Bone marrow (tissue), 2 donors: ENCODE measurements around the gene CRIM1.

Source experiments
- DNase-seq, 2 donors: peaks; one replicate each; lab custom pipeline; 2025; lab: John Stamatoyannopoulos, UW

The CRIM1 gene

DNA sequence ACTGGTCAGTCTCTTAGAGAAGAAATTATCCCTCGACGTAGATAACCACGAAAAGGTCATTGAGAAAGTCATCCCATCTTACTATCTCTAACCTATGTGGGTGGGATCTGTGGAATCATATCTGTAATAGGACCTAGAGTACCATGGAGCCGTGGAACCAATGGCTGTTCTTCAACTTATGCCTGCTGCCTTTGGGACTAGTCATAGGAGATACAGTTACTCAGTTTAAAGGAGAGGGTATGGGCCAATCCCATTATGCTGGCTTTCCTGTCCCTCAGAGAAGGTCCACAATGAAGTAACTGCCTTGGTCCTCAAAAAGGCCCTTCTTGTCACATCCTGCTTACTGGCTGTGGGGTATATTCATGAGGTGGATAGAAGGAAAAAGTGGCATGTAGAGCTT is 164.9 kb downstream of the CRIM1 start:
- DNase-seq: no peak

DNA sequence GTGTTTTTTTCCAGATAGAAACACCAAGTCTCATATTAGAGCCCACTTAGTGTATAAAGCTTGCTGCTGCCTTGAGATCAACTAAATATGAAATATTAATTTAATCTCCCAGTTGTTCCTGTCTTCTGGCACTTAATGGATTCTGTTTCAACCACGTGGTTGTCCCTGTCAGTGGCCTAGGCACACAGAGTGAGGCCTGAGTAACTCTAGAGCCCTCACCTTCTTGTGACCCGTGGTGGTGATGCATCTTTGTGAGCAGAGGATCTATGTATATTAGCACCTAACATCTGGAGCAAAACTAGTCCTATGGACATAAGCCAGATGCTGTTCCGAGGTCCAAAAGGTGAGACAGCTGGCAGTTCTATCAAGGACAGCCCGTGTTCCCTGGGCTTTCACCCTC is 167.6 kb downstream of the CRIM1 start:
- no peak for DNase-seq

DNA sequence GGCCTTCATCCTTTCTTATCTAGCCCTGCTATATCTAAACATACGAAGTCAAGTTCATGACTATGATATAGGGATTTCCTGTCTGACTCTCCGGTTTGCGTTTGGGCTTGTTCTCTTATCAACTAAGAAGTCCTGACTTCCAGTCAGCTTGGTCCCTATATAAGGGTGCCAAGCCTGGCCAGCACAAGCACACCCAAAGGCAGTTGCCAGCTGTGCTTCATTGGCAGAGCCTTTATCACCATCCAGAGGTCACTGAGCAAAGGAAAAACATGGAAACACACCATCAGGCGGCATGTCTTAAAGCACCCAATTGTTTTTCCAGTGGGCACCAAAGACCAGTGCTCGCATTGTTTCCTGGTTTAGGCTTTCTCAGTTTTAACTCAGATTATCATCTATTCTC is 169.7 kb downstream of the CRIM1 start:
- DNase-seq: no peak

DNA sequence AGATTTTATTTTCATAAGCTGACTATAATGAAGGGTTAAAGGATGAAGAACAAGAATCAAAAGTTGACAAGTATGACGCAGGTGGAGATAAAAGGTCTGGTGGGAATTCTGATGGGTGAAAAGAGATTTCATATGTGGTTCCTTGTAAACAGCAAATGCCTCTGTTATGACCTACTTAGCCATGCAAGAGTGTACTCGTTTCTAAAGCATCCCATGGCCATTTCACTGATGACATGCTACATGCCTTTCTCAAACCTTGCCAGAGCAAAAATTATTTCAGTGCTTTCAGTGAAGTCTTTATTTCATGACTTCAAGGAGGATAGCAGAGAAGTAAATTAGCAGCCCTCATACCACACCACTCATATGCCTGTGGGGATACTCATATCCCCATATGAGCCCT is 170.6 kb downstream of the CRIM1 start:
- DNase-seq: no peak

DNA sequence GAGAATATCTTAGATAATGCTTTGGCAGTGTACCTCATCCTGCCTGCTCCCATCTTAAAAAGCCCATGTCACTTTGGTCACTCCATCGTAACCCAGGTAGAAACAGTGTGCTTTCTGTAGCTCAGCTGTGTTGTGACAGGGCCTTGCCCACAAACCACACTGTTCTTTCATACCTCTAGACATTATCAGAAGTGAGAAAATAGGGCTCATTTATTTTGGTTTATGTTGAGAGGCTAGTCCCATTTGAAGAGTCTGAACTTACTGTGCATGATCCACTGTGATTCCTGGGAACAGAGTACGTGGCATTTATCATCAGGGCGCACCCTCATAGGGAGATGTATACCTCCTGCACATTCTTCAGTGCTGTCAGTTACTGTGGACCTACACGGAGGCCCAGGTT is 172.7 kb downstream of the CRIM1 start:
- no peak for DNase-seq

DNA sequence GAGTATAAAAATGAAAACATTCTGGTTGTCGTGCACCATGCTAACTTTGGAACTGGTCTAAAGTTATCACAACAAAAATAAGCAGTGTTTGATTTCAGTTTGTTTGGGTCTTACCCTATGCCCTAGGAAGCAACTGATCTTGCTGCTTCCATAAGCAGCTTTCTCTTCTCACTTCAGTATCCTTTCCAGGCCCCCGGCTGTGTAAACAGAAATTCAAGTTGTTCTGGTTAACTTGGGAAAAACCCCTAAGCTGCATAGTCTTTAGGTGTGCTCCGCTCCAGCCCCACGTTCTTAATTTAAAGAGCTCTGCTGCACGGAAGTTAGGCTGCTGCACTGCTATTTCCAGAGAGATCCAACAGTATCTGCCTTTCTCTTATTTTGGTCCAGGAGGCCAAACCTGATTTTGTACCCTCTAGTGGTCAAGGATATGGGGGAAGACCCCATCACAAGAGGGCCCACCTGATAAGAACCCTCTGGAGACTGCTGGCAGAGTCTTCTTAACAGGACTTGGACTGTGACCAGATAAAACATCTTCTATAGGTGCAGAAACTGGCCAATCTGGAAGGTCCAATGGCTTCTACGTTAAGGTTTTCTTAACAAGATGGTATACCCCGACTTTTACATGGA is 173.3 kb downstream of the CRIM1 start:
- no peak for DNase-seq

DNA sequence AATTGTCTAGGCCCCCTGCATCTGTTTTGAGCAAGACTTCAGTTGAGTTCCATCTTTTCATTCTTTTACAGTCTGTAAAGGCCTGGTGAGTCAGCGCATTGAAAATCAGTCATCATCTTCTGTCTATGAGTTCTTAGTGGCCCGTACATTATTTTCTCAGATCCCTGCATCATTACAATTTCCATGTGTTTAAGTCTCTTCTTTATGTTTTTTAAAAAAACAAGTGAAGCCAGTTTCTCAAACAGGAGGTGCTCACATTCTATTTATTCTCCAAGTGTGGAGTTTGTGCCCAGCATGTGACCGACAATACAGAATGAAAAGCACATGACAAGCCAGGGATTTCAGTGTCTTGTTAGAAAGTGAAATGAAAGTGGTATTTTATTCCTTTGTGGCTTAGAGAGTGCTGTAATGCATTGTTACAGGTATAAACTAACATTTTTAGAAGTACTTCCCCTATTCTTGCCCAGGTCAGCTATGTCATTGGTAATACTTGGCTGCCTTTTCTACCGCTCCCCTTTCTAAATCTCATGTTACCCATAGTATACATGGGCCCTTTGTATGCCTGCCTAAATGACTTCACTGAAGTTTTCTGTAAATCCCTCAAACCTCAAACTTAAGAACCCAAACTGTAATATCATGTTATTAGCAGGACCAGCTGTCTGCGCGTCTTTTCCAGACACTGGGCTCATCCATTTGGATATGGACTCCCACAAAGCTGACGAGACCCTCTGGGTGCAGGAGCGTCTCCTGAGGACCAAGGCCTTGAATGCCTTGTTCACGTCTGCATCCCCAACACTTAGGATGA is 174.8 kb downstream of the CRIM1 start:
- DNase-seq: no peak

DNA sequence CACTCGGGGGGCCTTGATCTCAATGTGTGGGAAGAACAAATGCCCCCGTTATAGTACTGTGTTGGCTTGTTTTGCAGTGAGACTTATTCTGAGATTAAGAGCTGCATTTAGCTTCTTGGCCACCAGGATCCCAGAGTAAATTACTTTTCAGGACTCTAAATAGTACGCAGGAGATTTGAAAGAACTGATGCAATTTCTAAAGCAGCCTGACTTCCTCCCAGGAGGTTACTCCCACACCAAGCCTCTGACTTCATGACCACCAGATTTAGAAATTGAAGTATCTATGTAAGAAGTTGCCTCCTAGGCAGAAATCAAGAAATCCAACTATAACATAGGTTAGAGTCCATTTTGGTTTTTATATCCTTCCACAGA is 175.4 kb downstream of the CRIM1 start:
- peak in 1 of 2 donors; percentile 7 for DNase-seq

DNA sequence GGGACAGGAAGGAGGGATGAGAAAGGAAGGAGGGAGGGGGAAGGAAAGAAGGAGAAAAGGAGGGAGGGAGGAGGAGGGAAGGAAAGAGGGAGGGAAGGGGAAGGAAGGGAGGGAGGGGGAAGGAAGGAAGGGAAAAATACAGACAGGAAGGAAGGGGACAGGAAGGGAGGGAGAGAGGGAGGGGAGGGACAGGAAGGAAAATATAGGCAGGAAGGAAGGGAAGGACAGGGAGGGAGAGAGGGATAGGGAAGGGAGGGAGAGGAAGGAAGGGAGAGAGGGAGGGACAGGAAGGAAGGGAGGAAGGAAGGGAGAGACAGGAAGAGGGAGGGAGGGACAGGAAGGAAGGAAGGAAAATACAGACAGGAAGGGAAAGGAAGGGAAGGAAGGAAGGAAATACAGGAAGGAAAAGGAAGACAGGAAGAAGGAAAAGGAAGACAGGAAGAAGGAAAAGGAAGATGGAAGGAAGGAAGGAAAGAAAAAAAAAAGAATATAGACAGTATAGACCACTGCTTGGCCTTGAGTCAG is 178.8 kb downstream of the CRIM1 start:
- no peak for DNase-seq

DNA sequence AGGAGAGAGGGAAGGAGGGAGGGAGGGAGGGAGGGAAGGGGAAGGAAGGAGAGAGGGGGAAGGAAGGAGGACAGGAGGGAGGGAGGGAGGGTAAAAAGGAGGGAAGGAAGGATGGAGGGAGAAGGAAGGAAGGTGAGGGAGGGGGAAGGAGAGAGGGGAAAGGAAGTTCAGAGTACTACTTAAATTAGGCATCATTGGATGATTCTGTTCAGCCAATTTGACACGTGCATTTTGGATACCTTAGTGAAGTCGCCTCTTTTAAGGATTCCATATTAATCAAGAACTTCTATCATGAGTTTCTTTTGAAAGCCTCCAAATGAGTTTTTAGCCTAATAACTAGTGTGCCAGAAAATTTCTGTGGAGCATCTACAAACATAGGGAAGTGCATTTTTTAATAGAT is 179.5 kb downstream of the CRIM1 start:
- no peak for DNase-seq

DNA sequence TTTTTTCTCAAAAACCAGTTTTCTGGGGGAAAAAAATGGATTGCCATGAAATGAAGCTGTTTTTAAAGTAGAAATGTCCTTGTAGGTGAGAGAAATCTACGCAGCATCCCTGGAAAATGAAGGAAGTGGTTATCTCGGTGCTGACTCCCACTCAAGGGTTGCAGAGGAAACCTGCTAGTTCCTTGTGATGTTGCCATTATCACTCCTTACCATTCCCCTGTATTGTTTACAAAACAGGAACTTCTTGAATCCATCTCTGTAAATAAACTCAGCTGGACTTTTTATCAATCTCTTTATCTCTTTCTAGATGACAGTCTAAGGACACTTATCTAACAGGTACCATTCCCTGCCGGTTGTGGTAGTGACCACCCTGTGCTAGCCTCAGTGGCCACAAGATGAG is 181.2 kb downstream of the CRIM1 start:
- DNase-seq: no peak

DNA sequence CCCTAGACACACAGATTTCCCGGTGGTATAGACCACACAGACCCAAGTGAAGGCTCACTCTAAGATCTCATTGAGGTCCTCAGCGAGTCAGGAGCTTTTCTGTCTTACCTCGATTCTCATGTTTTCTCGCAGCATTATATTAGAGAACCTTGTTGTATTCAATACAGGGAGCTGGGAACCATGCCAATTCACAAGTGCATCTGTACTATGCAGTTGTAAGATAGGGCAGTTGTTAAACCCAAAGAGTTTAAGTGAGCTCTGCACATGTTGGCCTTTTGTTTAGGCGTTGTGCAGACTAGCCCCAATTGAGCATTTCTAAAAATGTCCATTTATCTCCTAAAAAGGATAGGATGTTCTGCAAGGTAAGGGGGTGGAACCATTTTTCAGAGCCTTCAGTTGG is 182.8 kb downstream of the CRIM1 start:
- no peak for DNase-seq

DNA sequence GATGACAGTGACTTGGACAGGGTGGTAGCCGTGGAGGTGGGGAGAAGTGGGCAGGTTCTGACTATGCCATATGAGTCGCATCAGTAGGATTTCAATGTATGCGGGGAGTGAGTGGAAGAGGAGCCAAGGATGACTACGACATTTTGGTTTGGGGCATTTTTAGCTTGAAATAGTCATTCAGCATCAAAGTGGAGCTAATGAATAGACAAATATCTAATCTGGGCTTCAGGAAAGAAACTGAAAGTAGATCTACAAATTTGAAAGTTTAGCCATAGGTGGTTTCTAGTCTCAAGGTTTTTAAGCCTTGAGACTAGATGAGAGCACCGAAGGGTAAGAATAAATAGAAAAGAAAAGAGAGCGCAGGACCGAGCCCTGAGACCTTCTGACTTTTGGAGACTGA is 184.1 kb downstream of the CRIM1 start:
- DNase-seq: no peak

DNA sequence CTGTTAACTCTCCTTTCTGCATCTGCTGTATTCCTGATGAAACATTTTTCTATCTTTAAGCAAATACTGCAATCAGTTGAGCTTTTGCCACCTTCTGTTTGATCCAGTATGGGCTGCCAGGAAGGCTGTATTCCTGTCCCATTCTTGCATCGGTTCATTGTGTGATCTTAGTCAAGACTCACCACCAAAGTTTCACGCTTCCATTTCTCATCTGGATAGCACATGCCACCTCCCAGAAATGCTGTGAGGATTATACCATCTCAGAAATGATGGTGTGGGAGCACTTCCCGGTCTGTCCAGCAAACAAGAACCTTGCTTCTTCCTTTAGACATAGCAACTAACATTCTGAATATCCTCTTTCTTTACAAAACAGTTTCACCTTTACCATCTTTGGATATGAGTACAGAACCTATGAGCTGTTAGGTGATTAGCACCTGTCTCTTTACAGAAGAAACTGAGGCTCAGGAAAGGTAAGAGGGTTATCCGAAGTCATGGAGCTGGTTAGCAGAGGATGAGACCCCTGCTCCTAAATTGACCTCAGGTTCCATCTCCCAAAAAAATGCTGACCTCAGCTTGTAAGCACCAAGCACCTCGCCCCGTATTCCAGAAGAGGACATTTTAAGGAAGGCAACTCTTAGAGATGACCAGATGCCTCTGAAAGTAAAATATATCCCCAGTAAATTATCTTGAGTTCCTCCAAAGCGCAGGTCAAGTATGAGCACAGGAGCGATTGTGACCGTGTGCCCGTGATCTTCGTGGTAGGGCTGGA is 185.6 kb downstream of the CRIM1 start:
- no peak for DNase-seq

DNA sequence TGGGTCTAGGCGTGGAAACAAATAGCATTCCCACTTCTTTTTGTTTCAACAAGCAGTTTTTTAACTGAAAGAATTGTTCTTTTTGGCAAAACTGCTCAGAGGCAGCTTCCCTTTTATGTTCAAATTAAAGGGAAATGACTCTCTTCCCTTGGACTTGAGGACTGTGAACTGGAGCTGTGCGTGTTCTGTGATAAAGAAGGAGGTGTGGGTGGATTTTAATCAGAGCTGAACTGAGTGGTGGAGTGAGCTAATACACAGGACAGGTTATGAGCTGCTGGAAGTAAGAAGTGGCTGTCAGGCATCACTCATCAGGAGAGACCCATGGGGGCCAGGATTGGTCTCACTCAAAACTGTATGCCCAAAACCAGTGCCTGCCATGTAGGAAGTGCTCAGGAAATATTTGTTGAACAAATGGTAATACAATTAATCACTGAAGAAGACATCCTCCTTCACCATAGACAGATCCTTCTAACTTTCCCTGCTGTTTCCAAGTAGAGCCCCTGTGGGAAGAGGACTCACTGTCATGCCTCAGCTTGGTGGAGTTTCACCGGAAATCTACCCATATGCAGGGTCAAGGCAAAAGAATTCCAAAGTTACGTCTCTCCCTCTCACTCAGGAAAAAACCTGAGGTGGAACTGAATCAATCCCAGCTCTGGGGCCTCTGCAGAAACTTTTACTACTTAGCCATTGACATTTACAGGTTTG is 186.5 kb downstream of the CRIM1 start:
- DNase-seq: peak in 1 of 2 donors; percentile 28

DNA sequence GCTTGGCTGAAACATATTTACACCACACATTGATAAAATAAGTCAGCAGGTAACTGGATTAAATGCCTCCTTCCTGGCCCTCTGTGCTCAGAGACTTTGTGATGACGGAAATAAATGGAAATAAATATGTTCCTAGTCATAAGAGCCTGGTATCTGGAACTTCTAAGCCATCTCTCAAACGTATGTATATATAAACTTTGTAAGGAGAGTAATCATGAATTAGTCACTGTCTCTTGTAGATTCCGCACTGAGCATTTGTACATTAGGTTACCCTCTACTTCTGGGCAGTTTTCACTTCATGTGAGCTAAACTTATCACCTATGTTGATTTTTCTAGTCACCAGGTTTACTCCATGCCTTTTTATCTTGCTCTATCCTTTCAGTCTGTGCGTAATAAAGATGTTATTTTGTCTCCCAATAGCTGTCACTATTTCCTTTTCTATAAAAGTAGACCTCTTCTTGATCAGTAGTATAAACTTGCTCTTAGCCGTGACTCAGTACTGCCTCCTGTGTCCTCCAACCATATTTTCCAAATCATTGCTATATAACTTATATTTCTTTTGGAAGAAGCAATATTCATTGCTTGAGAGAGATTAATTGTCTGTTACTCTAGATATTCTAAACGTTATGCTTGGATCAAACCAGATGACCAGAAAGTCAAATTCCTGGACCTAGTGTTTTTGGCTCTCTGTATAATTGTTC is 189.2 kb downstream of the CRIM1 start:
- no peak for DNase-seq

DNA sequence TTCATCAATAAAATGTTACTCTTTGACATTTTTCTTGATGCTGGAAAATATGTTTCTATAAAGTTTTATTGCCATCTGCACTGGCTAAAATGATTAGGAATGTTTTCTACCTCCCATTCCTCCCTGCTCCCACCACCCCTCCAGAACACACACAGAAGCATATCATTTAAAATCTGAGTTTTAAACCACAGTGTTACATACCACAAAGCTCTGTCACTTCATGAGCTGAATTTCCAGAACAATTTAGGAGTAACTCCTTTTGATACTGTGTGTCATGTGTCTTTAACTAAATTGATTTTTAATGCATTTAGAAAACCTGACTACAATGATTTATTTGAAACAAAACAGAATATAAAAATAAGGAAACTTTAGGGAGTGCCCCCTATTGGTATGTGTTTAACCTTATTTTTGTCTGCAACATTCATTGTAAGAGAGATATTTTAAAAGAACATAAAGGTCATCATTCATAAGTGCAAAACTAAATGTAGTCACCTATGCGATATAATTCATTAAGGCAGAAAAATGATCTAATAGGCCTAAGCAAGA is 190.4 kb downstream of the CRIM1 start:
- no peak for DNase-seq

DNA sequence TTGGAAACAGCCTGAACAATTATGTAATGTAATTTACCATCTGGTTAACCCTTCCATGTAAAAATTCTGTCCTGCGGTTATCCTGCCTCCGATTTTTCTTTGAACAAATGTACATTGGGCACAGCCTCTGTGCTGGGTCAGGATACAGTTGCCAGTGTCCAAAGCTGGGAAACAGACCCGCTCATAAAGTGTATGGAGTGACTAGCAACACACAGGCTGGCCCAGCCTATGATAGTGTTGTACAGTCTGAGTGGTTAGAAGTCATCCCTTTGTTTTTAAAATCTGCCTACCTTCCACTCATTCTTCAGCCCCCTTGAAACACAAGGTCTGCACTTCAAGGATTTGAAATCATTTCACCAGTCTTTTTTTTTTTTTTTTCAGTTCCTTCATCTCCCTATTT is 192.3 kb downstream of the CRIM1 start:
- no peak for DNase-seq

DNA sequence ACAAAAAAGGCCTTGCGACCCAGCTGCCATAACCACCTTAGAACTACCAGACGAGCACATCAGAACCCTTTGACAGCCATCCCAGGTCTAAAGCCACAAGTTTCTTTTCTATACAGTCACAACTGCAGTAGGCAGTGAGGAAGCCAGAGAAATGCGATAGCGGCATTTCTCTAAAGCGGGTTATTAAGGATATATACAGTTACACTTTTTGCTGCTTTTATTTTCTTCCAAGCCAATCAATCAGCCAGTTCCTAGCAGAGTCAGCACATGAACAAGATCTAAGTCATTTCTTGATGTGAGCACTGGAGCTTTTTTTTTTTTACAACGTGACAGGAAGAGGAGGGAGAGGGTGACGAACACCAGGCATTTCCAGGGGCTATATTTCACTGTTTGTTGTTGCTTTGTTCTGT is 193.6 kb downstream of the CRIM1 start:
- peak in 1 of 2 donors; percentile 66 for DNase-seq

DNA sequence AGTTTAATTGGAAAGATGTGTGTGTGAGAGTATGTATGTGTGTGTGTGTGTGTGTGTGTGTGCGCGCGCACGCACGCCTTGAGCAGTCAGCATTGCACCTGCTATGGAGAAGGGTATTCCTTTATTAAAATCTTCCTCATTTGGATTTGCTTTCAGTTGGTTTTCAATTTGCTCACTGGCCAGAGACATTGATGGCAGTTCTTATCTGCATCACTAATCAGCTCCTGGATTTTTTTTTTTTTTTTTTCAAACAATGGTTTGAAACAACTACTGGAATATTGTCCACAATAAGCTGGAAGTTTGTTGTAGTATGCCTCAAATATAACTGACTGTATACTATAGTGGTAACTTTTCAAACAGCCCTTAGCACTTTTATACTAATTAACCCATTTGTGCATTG is 194.4 kb downstream of the CRIM1 start:
- no peak for DNase-seq

DNA sequence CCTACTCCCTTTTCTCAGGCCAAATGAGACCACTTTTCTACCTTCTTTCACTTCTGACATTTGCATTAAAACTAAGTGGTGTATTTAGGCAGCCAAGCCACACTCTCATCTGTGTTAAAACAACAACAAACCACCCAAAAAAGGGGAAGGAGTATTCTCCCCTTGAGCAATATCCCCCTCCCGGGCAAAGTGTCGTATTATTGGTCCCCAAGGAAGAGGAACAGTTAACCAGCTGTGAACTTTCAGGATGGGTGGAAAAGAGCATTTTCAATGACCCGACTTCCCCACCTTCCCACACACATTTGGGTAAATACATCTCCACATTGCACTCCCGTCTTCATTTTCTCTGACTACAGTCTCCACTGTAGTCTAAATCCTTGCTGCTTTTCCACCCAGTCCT is 198.1 kb downstream of the CRIM1 start:
- DNase-seq: peak in 1 of 2 donors; percentile 17
